Measurements from ENCODE around the gene TEX2. TPM values are rescaled to one million over a fixed set of nuclear protein-coding genes. Genes with fewer than 3 reads are reported as not detected.
"Not testable (repeated sequence)": the region's sequence is repeated elsewhere in the genome, so short reads cannot be mapped to it uniquely, and the experiment has no call there.

The TEX2 gene
- total and polyA plus RNA-seq, 8 donors, result 20.1 to 38.2 (median 24.5) TPM

DNA sequence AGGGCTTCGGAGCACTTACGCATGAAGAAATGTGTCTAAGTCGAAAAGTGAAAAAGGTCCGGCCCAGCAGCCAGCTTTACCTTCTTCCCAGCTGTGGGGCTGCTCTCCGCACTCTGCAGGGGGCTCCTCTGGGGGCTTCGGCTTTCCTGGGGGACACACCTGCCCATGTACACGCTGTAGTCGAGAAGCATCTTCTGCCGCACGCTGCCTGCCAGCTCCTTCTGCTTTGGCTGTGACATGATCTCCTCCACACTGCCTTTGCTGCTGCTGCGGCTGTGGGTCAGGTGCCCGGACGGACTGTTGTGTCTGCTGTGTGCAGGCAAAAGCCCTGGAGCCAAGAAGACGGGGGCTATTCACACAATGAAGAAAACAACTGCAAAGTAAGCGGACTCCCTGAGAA lies 75.0 kb downstream of the TEX2 start:
- Histone ChIP-seq H3K9me3 (no peaks in the 10 kb centered on the region), H3K36me3 (peaks cover 0 to 33% of the 10 kb centered on the region in 2 donors), H3K4me1 (peaks cover 0 to 39% of the 10 kb centered on the region in 2 donors), H3K27ac (no peak overlapping the region), H3K27me3 (no peaks in the 10 kb centered on the region), H3K4me3 (no peak overlapping the region)
- DNase-seq (peak in 1 of 4 donors; percentile 67), ATAC-seq (no peak)
- no peak for TF ChIP-seq CTCF (IDR thresholded peaks at IDR 0.05)
- intact Hi-C loops (cut with DNase I), result no loop called here

GRCh38 chr17:64187093-64187895 lies 75.8 kb downstream of the TEX2 start:
- H3K9me3 ChIP-seq, result no peaks in the 10 kb centered on the region
- intact Hi-C loops (cut with DNase I), result no loop called here
- H3K4me3 ChIP-seq, result no peak overlapping the region
- DNase-seq, result no peak
- no peak for TF ChIP-seq CTCF (IDR thresholded peaks at IDR 0.05)
- H3K4me1 ChIP-seq, result peaks cover 0 to 46% of the 10 kb centered on the region in 2 donors
- H3K27me3 ChIP-seq, result no peaks in the 10 kb centered on the region
- H3K27ac ChIP-seq, result no peak overlapping the region
- peaks cover 0 to 26% of the 10 kb centered on the region in 2 donors for H3K36me3 ChIP-seq
- ATAC-seq, result no peak

GRCh38 chr17:64186171-64187092 lies 76.6 kb downstream of the TEX2 start:
- H3K36me3 ChIP-seq, result peaks cover 0 to 26% of the 10 kb centered on the region in 2 donors
- H3K4me1 ChIP-seq, result peaks cover 0 to 46% of the 10 kb centered on the region in 2 donors
- H3K27me3 ChIP-seq, result no peaks in the 10 kb centered on the region
- DNase-seq, result no peak
- H3K4me3 ChIP-seq, result no peak overlapping the region
- intact Hi-C loops (cut with DNase I), result no loop called here
- ATAC-seq, result no peak
- no peak for TF ChIP-seq CTCF (IDR thresholded peaks at IDR 0.05)
- H3K27ac ChIP-seq, result peak overlapping the region in 1 of 2 donors; percentile 31
- H3K9me3 ChIP-seq, result no peaks in the 10 kb centered on the region

DNA sequence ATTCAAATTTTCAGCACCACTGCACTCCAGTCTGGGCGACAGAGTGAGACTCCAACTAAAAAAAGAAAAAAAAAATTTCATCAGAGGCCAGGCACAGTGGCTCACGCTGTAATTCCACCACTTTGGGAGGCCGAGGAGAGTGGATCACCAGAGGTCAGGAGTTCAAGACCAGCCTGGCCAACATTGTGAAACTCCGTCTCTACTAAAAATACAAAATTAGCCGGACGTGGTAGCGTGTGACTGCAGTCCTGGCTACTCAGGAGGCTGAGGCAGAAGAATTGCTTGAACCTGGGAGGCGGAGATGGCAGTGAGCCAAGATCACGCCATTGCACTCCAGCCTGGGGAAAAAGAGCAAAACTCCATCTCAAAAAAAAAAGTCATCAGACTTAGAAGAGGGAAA lies 77.5 kb downstream of the TEX2 start:
- Histone ChIP-seq H3K36me3 (peaks cover 0 to 25% of the 10 kb centered on the region in 2 donors), H3K4me1 (peaks cover 0 to 47% of the 10 kb centered on the region in 2 donors), H3K27ac (peak overlapping the region; percentile 19 to 31)
- intact Hi-C loops (cut with DNase I); H3K27me3 ChIP-seq; H3K9me3 ChIP-seq; H3K4me3 ChIP-seq: not testable (repeated sequence)
- DNase-seq, result peak in 2 of 4 donors; percentile 47 to 57
- ATAC-seq, result peak; percentile 35

DNA sequence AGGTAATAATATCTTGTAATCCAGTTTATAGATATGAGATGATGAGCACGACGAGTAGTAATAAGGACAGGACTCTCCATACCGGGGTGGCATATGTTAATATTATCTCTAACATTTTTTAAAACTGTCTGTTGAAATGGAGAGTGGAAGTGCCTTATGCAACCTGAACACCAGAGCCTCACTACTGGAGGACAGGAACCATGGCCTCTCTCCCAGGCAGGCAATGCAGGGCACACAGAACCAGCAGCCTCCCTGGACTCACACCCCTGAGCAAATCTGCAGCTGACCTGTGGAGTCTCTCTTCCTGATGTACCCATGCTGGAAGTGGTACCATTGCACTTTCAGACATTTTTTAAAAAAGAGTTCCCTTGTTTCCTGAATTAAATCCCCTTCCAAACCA lies 78.0 kb downstream of the TEX2 start:
- intact Hi-C loops (cut with DNase I), result no loop called here
- ATAC-seq, result peak; percentile 31

More for the DNA sequence above, 78.0 kb downstream of the TEX2 start:
- DNase-seq, result no peak
- H3K4me3 ChIP-seq, result no peak overlapping the region
- no peak for TF ChIP-seq CTCF (IDR thresholded peaks at IDR 0.05)
- H3K27ac ChIP-seq, result peak overlapping the region; percentile 19 to 31
- no peaks in the 10 kb centered on the region for H3K9me3 ChIP-seq
- H3K4me1 ChIP-seq, result peaks cover 0 to 47% of the 10 kb centered on the region in 2 donors
- peaks cover 0 to 21% of the 10 kb centered on the region in 2 donors for H3K36me3 ChIP-seq
- no peaks in the 10 kb centered on the region for H3K27me3 ChIP-seq

Data from left lung (tissue), 10 donors.